Activated CD8-positive, alpha-beta memory T cell treated with anti-CD3 and anti-CD28 coated beads for 24 hours (primary cell): ENCODE results near the gene KRTAP4-12.
"Not testable (repeated sequence)": the region's sequence is repeated elsewhere in the genome, so short reads cannot be mapped to it uniquely, and the experiment has no call there.

Source experiments
- DNase-seq: peaks from one replicate; pipeline ENCODE4 v3.0.0-alpha.2; 2020

The KRTAP4-12 gene

DNA sequence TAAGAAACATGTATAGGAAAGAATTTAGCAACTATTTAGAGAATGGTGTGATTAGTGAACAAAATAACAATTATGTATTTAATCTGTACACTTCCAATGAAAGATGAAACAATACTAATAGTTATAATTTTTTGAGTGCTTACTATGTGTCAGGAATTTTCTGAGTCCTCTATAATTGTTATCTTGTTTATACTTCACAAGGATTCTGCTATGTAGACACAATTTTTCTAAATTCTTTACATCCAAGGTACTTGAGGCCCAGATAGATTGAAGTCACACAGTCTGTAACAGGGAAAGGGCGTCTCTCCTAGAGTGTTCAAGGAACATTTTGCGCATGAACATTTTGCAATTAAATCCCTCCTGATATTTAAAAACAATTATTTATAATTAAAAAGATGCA lies 1.1 kb upstream of the KRTAP4-12 start:
- no peak for DNase-seq

DNA sequence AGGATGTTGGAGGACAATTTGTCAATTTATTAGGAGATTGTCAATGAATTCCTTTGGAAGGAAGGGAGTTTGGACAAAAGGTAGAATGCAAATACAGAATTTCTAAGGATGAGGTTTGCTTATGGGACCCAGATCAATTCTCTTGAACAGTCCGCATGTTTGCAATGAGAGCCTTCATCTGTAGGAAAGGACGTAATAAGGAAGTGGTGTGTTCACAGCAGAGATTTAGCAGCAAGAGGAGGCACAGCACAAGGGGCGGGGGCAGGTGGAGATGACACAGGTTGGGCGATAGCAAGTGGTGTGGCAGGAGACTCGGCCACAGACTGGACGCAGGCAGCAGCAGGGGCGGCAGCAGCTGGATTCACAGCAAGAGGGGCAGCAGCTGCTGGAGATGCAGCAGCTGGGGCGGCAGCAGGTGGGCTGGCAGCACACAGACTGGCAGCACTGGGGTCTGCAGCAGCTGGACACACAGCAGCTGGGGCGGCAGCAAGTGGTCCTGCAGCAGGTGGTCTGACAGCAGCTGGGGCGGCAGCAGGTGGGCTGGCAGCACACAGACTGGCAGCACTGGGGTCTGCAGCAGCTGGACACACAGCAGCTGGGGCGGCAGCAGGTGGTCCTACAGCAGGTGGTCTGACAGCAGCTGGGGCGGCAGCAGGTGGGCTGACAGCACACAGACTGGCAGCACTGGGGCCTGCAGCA lies 541 bp downstream of the KRTAP4-12 start:
- DNase-seq, result not testable (repeated sequence)

DNA sequence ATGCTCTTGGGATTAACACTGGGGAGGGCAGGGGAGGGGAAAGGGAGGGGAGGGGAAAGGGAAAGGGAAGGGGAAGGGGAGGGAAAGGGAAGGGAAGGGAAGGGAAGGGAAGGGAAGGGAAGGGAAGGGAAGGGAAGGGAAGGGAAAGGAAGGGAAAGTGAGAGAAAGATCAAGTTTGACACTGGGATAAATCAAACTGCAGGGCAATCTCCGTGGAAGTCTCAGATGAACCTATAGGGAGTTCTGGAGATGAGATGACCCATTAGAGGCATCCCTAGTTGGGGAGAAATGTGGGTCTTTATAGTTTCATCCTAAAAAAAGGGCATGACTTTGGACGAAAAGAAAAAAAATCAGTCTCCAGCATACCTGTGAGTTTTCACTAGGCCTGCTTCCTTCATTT lies 2.2 kb downstream of the KRTAP4-12 start:
- no peak for DNase-seq

DNA sequence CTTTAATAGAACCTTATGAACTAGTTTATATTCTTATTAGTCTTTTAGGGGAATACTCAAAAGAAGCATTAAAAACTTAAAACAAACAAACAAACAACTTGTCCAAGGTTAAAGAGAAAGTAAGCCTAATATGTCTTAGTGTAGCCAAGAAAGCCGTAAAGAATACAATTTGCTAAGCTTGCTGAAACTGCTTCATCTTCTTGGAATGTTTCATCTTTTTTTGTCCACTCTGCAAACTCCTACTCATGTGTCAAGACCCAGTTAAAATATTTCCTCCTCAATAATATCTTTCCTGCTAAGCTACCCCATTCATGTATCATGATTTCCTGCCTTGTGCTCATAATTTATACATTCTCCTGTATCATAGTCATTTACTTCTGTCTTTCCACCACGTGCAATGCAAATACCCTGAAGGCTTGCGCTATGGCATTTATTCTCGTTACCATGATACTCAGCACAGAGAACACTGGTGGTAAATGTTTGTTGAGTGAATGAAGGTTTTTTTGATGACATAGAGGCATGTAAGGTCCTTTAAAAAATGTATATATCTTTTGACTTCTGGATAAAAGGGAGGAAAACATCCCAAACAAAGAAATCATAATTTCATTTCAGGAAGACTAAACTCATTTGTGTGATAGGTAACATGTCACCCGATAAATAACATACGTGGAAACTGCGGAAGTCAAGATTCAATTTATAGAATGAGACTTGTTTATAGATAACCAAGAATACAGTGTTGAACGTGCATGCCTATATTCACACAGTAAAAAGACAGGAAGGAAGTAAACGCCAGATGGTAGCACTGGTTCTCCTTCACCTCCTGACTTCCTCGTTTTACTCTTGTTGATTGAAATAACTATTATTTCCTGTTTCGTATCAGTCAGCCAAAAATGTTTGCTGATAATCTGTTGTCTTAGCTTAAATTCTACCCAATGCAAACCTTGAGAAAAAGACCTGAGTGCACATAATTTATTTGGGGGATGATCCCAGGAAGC lies 4.0 kb downstream of the KRTAP4-12 start:
- DNase-seq, result not testable (repeated sequence)

DNA sequence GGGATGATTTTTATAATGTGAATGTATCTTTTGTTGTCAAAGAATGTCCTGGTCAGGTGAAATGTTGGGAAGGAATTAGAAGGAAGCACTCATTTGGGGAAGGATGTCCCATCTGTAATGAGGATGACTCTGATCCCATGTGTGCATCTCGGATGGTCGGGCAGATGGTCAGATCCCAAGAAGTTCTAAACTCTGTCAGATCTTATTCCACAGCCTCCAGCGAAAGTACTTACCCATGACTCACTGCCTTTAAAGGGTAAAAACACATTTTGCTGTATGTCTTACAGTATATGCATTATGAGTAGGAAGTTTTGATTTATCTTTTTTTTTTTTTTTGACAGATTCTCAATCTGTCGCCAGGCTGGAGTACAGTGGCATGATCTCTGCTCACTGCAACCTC lies 5.3 kb downstream of the KRTAP4-12 start:
- no peak for DNase-seq

DNA sequence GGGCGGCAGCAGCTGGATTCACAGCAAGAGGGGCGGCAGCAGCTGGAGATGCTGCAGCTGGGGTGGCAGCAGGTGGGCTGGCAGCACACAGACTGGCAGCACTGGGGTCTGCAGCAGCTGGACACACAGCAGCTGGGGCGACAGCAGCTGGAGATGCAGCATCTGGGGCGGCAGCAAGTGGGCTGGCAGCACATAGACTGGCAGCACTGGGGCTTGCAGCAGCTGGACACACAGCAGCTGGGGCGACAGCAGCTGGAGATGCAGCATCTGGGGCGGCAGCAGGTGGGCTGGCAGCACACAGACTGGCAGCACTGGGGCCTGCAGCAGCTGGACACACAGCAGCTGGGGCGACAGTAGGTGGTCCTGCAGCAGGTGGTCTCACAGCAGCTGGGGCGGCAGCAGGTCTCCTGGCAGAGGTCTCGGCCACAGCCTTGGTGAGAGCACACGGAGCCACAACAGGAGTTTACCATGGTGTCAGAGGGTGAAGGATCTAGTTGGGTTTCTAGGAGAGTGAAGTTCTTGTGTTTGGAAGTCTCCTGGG lies 6.1 kb downstream of the KRTAP4-12 start, which contains the start of gene KRTAP4-11:
Gene KRTAP4-11, minus strand, starts transcription at position 528 of the 541 bp plus-strand sequence. Its CDS starts 58 bp downstream, at position 470.
- DNase-seq, result not testable (repeated sequence)

DNA sequence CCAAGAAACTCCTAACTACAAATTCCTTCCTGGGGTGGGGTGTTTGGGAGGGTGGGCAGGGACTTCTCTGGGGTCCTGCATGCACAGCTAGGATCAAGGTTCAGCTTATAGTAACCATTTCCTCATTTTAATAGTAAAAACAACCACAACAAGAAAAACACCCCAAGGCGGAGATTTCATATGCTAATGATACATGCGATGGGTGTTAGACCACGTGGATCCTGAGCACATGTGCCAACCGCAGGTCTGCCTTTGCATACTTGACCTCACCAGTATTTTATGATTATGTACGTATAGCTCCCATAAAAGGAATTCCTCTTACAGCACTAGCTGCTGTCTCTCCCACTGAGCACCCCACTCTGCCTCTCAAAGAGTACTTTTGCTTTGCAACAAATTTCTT lies 7.7 kb downstream of the KRTAP4-12 start:
- DNase-seq, result no peak

DNA sequence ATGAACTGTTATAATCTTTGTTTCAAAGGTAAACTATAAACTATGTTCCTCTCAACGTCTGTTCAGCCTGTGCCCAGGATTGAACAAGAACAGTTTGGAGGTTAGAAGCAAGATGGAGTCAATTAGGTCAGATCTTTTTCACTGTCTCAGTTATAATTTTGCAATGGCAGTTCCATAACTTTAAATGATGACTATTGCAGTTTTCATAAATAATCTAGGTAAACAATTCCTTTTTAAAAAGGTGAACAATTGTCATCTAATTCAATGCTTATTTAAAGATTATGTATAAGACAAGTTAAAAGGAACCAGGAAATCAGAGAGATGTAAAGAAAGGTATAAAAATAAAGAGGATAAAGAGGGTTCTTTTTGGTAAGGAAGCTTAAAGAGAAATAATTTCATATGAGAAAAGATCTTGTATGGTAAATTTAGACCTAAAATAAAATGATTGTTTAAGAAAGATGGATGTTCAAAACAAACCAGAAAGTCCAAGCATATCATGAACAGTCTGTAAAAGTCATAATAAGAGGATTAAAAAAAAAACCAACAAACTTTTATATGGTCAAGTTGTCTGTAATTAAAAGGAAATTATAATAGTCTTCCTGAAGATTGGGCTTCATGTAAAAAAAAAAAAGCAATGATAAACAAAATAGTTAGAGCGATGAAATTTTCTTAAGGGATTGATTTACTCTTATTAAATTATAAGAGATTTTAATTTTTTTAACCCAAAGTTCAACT lies 12.7 kb downstream of the KRTAP4-12 start:
- no peak for DNase-seq

DNA sequence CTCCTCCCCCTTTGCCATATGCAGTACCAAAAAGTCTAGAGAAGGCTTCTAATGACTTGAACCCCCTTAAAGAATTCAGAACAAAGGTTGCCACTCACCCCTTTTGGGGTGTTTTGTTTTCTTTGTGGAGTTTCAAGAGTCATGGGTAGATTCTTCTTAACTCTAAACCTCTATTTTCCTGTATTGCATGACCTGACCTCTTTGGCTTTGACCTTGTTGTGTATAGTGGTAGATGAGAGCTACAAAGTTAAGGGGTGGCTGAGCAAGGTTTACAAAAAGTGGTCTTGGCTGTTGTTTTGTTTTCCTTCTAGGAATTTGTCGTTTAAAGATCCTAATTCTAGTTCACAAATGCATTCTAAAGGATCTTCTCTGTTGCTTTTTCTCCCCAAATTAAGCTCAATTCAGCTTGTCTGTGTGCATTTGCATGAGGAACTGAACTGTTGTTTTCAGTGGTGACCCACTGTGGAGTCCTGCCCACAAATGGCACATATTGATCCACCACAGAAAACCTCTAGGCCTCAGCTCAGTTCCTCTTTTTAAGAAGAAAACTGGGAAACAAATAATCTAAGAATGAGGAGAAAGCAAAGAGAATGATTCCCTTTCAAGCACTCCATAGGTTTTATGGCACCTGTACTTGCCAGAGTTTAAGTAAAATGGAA lies 15.1 kb downstream of the KRTAP4-12 start:
- not testable (repeated sequence) for DNase-seq

DNA sequence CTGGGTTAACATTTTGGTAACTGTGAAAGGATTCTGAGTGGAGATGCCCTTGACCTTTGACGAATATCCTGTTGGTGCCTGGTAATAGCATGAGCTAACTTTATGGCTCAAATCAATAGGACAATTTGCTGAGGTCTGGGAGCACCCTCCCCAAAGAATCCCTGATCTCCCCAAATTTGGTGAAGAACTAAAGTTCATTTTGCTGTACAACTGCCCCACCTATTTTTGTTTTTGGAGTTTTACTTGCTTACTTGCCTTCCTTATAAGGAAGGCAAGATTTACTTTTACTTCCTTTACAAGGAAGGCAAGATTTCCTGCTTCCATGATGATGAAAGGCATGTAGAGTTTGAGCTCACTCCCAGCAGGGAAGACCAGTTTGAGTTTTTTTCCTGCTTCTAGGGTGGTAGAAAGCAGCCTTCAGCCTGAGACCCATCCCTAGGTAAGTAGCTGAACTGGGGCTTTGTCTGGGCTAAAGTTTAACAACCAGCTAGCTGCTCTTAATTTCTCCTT lies 16.0 kb downstream of the KRTAP4-12 start:
- no peak for DNase-seq

DNA sequence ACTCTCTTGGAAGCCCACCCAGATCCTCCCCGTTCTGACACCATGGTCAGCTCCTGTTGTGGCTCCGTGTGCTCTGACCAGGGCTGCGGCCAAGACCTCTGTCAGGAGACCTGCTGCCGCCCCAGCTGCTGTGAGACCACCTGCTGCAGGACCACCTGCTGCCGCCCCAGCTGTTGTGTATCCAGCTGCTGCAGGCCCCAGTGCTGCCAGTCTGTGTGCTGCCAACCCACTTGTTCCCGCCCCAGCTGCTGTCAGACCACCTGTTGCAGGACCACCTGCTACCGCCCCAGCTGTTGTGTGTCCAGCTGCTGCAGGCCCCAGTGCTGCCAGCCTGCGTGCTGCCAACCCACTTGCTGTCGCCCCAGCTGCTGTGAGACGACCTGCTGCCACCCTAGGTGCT lies 18.6 kb downstream of the KRTAP4-12 start, which contains the start of gene KRTAP4-9:
Gene KRTAP4-9, plus strand, starts transcription at position 43 of the 400 bp plus-strand sequence. Its CDS starts 0 bp downstream, at position 43.
- DNase-seq, result not testable (repeated sequence)

DNA sequence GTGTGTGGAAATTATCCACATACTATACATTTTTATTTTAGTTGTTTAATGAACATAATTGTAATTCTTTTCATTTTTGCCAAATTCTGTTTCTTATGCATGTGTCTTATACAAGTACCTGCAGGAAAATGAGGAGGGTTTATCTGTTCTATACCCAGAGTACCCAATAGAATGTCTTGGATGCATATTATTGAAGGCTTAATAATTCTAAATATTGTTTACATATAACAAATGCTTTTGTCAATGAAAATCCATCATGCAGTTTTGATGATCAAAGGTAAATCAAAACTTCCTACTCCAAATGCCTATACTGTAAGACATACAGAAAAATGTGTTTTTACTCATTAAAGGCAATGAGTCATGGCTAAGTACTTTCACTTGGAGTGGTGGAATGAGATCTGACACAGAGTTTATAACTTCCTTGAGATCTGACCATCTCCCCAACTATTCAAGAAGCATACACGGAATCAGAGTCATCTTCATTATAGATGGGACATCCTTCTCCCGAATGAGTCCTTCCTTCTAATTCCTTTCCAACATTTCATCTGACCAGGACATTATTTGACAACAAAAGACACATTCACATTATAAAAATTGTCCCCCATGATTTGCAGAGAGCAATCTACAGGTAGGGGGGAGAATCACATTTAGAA lies 19.5 kb downstream of the KRTAP4-12 start:
- DNase-seq, result not testable (repeated sequence)

DNA sequence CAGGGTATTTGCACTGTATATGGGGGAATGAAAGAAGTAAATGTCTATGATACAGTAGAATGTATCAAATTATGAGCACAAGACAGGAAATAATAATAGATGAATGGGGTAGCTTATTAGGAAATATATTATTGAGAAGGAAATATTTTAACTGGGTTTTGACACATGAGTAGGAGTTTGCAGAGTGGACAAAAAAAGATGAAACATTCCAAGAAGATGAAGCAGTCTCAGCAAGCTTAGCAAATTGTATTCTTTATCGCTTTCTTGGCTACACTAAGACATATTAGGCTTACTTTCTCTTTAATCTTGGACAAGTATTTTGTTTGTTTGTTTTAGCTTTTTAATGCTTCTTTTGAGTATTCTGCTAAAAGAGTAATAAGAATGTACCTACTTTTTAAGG lies 20.1 kb downstream of the KRTAP4-12 start:
- no peak for DNase-seq

DNA sequence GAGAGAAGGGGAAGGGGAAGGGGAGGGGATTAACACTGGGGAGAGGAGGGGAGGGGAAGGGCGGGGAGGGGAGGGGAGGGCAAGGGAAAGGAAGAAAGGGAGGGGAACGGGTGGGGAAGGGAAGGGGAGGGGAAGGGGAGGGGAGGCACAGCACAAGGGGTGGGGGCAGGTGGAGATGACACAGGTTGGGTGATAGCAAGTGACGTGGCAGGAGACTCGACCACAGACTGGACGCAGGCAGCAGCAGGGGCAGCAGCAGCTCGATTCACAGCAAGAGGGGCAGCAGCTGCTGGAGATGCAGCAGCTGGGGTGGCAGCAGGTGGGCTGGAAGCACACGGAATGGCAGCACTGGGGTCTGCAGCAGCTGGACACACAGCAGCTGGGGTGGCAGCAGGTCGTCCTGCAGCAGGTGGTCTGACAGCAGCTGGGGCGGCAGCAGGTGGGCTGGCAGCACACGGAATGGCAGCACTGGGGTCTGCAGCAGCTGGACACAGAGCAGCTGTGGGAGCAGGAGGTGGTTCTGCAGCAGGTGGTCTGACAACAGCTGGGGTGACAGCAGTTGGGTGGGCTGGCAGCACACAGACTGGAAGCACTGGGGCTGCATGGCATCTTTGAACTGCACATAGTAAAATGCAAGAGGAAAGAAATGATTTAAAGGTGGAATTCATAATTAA lies 22.3 kb downstream of the KRTAP4-12 start, which contains the start of gene KRTAP4-16:
Gene KRTAP4-16, minus strand, starts transcription at position 624 of the 674 bp plus-strand sequence. Its CDS starts 0 bp downstream, at position 624.
- DNase-seq, result no peak

DNA sequence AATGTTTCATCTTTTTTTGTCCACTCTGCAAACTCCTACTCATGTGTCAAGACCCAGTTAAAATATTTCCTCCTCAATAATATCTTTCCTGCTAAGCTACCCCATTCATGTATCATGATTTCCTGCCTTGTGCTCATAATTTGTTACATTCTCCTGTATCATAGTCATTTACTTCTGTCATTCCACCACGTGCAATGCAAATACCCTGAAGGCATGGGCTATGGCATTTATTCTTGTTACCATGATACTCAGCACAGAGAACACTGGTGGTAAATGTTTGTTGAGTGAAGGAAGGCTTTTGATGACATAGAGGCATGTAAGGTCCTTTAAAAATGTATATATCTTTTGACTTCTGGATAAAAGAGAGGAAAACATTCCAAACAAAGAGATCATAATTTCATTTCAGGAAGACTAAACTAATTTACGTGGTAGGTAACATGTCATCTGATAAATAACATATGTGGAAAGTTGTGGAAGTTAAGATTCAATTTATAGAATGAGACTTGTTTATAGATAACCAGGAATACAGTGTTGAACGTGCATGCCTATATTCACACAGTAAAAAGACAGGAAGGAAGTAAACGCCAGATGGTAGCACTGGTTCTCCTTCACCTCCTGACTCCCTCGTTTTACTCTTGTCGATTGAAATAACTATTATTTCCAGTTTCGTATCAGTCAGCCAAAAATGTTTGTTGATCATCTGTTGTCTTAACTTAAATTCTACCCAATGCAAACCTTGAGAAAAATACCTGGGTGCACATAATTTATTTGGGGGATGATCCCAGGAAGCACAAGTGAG lies 24.1 kb downstream of the KRTAP4-12 start:
- DNase-seq, result not testable (repeated sequence)

DNA sequence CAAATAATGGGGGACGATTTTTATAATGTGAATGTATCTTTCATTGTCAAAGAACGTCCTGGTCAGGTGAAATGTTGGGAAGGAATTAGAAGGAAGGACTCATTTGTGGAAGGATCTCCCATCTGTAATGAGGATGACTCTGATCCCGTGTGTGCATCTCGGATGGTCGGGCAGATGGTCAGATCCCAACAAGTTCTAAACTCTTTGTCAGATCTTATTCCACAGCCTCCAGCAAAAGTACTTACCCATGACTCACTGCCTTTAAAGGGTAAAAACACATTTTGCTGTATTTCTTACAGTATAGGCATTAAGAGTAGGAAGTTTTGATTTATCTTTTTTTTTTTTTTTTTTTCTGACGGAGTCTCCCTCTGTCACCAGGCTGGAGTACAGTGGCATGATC lies 25.5 kb downstream of the KRTAP4-12 start:
- DNase-seq, result no peak

DNA sequence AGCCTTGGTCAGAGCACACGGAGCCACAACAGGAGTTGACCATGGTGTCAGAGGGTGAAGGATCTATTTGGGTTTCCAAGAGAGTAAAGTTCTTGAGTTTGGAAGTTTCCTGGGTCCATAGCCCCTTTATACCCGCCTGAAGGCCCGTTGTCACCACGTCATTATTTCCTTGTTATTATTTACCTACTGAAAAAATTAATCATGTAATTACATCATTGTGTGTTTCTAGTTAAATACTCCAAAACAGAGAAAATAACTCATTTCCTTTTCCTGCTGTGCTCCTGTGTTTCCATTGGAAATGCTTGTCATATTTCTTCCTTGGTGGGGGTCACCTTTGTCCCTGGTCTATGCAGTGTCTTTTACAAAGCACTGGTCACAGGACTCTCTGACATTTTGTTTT lies 25.9 kb downstream of the KRTAP4-12 start, which contains the start of gene KRTAP4-8:
Gene KRTAP4-8, minus strand, starts transcription at position 101 of the 400 bp plus-strand sequence. Its CDS starts 58 bp downstream, at position 43.
- no peak for DNase-seq

DNA sequence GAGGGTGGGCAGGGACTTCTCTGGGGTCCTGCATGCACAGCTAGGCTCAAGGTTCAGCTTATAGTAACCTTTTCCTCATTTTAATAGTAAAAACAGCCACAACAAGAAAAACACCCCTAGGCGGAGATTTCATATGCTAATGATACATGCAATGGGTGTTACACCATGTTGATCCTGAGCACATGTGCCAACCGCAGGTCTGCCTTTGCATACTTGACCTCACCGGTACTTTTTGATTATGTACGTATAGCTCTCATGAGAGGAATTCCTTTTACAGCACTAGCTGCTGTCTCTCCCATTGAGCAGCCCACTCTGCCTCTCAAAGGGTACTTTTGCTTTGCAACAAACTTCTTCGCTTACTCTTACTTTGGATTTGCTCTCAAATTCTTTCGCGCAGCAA lies 27.9 kb downstream of the KRTAP4-12 start:
- no peak for DNase-seq

DNA sequence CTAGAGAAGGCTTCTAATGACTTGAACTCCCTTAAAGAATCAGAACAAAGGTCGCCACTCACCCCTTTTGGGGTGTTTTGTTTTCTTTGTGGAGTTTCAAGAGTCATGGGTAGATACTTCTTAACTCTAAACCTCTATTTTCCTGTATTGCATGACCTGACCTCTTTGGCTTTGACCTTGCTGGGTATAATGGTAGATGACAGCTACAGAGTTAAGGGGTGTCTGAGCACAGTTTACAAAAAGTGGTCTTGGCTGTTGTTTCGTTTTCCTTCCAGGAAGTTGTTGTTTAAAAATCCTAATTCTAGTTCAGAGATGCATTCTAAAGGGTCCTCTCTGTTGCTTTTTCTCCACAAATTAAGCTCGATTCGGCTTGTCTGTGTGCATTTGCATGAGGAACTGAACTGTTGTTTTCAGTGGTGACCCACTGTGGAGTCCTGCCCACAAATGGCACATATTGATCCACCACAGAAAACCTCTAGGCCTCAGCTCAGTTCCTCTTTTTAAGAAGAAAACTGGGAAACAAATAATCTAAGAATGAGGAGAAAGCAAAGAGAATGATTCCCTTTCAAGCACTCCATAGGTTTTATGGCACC lies 35.1 kb downstream of the KRTAP4-12 start:
- not testable (repeated sequence) for DNase-seq
